HFFc6 (cell line): Measurements from ENCODE around the gene MMP2. TPM values are rescaled to one million over a fixed set of nuclear protein-coding genes. Genes with fewer than 3 reads are reported as not detected.

Experiments used
- DNase-seq: peaks from one replicate; pipeline ENCODE4 v3.0.0-alpha.2; 2018
- H3K27ac Mint-ChIP-seq: 2 replicates; pipeline ENCODE4 v1.8.0; 2020; ENCODE audit warnings: mild to moderate bottlenecking, mixed read lengths
- H3K27me3 Mint-ChIP-seq: 2 replicates; pipeline ENCODE4 v1.8.0; 2021; ENCODE audit warnings: mild to moderate bottlenecking, moderate library complexity, mixed read lengths; ENCODE audit not compliant: insufficient read depth
- H3K36me3 Mint-ChIP-seq: 2 replicates; pipeline ENCODE4 v1.8.0; 2021; ENCODE audit warnings: low read depth, mixed read lengths
- H3K4me1 Mint-ChIP-seq: 2 replicates; pipeline ENCODE4 v1.8.0; 2020; ENCODE audit warnings: low read depth, mixed read lengths
- H3K4me3 Mint-ChIP-seq: 2 replicates; pipeline ENCODE4 v1.8.0; 2020; ENCODE audit warnings: mild to moderate bottlenecking, moderate library complexity, mixed read lengths
- H3K9me3 Mint-ChIP-seq: 2 replicates; pipeline ENCODE4 v1.8.0; 2020; ENCODE audit warnings: mild to moderate bottlenecking, mixed read lengths
- total RNA-seq, 6 experiments: library from RNA; stranded (reverse); fragmentation: NEBNext Ultra II Directional; extraction: Animal tissue kit (Norgen Biotek cat#: 25700); gene quantifications; 2 replicates in 1 of 6; 3 replicates in 5 of 6; pipeline ENCODE4 v1.2.3, GENCODE V29; 2021
- TF ChIP-seq, protein P1 (sequence below): fragments of 200-600 bp; sonication (generic); IDR thresholded peaks from 2 replicates; pipeline ENCODE4 v1.5.0; 2021; ENCODE audit warnings: antibody characterized with exemption, mild to moderate bottlenecking

The MMP2 gene
- total RNA-seq, 6 experiments from 2014 or later = 446 to 563 (median 511) TPM

DNA sequence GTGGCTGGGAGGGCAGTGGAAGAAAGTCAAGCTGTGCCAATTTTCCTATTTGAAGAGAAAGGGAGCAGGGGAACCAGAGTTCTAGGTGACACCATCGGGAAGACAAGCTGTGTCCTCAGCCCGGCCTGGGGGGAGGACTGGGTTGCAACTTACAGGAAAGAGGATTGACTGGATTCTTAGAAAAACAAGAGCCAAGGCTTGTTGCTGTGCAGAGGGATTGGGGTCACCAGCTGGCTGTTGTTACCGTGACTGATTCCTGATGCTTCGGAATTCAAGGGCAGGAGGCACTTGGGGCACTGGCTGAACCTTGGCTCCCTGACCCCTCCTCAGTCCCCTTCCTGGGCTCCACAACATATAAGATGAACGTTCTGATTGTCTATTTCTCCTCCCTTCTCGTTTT lies 16.8 kb upstream of the MMP2 start:
- peaks cover 10% of the 10 kb centered on the region for H3K4me1 Mint-ChIP-seq
- no peak overlapping the region for H3K27ac Mint-ChIP-seq
- peaks cover 12% of the 10 kb centered on the region for H3K27me3 Mint-ChIP-seq
- H3K9me3 Mint-ChIP-seq = no peaks in the 10 kb centered on the region
- no peak overlapping the region for H3K4me3 Mint-ChIP-seq
- no peak for DNase-seq
- H3K36me3 Mint-ChIP-seq = no peaks in the 10 kb centered on the region
- TF ChIP-seq, protein P1, sequence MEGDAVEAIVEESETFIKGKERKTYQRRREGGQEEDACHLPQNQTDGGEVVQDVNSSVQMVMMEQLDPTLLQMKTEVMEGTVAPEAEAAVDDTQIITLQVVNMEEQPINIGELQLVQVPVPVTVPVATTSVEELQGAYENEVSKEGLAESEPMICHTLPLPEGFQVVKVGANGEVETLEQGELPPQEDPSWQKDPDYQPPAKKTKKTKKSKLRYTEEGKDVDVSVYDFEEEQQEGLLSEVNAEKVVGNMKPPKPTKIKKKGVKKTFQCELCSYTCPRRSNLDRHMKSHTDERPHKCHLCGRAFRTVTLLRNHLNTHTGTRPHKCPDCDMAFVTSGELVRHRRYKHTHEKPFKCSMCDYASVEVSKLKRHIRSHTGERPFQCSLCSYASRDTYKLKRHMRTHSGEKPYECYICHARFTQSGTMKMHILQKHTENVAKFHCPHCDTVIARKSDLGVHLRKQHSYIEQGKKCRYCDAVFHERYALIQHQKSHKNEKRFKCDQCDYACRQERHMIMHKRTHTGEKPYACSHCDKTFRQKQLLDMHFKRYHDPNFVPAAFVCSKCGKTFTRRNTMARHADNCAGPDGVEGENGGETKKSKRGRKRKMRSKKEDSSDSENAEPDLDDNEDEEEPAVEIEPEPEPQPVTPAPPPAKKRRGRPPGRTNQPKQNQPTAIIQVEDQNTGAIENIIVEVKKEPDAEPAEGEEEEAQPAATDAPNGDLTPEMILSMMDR = no peak

DNA sequence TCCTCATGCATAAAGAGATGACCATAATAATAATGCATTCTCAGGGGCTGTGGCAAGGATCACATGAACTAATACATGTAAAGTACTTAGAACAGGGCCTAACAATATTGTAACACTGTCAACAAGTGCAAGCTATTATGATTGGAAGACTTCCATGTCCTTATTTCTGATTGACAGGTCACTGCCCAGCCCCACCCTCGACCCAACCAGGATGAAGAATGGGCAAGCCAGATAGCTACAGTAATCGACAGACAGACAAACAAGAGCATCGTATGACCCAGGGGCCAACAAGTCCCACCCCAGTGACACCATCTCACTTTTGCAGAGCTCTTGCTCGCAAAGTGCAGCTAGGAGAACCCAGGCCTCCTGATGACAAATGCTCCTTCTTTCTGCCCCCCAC lies 14.6 kb upstream of the MMP2 start:
- H3K9me3 Mint-ChIP-seq = no peaks in the 10 kb centered on the region
- peaks cover 9% of the 10 kb centered on the region for H3K27me3 Mint-ChIP-seq
- H3K4me1 Mint-ChIP-seq = peaks cover 13% of the 10 kb centered on the region
- no peak overlapping the region for H3K4me3 Mint-ChIP-seq
- TF ChIP-seq, protein P1 = no peak
- H3K27ac Mint-ChIP-seq = no peak overlapping the region
- no peaks in the 10 kb centered on the region for H3K36me3 Mint-ChIP-seq
- DNase-seq = no peak

DNA sequence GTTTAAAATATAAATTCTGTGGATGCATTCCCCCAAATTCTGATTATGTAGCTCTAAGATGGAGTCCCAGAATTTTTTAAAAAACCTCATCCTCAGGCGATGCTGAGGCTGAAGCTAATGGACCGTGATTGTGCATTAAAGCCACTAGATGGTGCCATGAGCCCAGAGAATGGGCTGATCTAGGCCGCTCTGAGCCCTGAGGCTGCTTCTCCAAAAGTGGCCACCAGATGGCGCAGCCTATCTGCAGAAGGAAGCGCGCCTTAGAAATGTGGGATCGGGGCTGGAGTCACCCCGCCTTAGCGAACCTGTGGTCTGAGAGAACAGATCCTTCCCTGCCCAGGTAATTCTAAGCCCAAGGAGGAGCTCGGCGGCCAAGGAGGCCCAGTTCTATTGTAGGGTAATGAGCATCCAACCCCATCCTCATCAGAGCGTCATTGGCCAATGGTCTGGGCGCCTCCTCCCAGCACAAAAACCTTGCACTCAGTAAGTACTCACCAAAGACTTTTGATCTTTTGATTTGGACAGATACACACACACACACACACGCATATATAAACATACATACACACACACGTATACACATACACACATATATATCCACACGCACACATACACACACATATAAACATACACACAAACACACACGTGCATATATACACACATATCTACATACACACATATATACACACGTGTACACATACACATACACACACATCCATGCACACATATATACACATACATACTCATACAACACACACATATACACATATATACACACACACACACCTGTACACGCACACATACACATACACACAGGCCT lies 13.7 kb upstream of the MMP2 start:
- Mint-ChIP-seq H3K4me1 (peaks cover 22% of the 10 kb centered on the region), H3K36me3 (no peaks in the 10 kb centered on the region), H3K9me3 (no peaks in the 10 kb centered on the region), H3K4me3 (peak overlapping the region; percentile 64), H3K27ac (no peak overlapping the region), H3K27me3 (peaks cover 9% of the 10 kb centered on the region)
- DNase-seq = peak; percentile 72
- TF ChIP-seq, protein P1 = peak; percentile 100

DNA sequence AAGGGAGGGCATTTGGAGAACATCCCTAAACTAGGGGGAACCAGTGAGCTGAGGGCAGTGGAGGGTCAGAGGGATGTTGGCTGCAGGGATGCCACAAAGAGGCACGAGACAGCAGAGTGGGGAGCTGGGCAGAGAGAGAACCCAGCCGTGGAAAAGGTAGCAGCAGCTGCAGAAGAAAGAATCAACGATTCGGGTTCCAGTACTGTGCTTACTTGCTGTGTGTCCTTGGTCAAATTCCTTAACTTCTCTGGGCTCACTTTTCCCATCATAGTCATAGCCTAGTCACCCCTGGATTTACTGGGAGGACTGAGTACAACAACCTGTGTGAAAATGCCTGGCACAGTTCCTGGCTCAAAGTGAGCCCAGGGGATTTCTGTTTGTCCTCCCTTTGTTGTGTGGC lies 12.8 kb upstream of the MMP2 start:
- Mint-ChIP-seq H3K9me3 (no peaks in the 10 kb centered on the region), H3K4me3 (no peak overlapping the region), H3K4me1 (peaks cover 32% of the 10 kb centered on the region), H3K27me3 (peaks cover 8% of the 10 kb centered on the region), H3K27ac (no peak overlapping the region), H3K36me3 (no peaks in the 10 kb centered on the region)
- TF ChIP-seq, protein P1 = no peak
- DNase-seq = no peak

DNA sequence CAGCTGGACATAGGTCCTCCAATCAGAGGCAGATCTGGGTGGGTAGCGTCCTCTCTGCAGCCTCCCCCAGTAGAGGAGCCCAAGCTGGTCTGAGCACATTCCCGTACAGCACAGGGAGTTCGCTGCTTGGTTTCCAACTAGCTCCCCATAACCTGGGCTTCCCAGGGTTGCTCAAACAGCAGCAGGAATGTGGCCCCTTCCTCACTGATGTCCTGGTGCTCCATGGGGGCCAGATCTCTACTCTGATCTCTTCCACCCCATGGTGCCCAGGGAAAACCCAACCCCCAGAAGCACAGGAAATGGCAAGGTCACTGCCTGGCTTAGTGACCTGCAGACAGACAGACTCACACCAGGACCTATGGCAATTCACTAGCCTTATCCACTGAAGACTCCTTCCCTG lies 11.1 kb upstream of the MMP2 start:
- Mint-ChIP-seq H3K9me3 (no peaks in the 10 kb centered on the region), H3K27me3 (no peaks in the 10 kb centered on the region; the same call in 1 of the 2 replicates), H3K4me3 (no peak overlapping the region), H3K4me1 (peaks cover 48% of the 10 kb centered on the region), H3K36me3 (no peaks in the 10 kb centered on the region), H3K27ac (no peak overlapping the region)
- TF ChIP-seq, protein P1 = no peak
- no peak for DNase-seq
